Astrocyte (in vitro differentiated cells and primary cell): ENCODE measurements around the gene SAMSN1. TPM values are rescaled to one million over a fixed set of nuclear protein-coding genes. Genes with fewer than 3 reads are reported as not detected.
"Not testable (repeated sequence)": the region's sequence is repeated elsewhere in the genome, so short reads cannot be mapped to it uniquely, and the experiment has no call there.

Experiments
- DNase-seq: peaks from one replicate; pipeline ENCODE4 v3.0.0-alpha.2; 2010; ENCODE audit warnings: low read depth
- FAIRE-seq: peaks from 2 replicates; lab custom pipeline; 2011; peaks lifted over from hg19 to GRCh38; lab: Jason Lieb, UNC
- H2AFZ ChIP-seq: 2 replicates; pipeline ENCODE4 v1.6.0; 2012; ENCODE audit warnings: low read depth, low read length, inconsistent platforms
- H3K27ac ChIP-seq: 2 replicates; pipeline ENCODE4 v1.5.1; 2011; ENCODE audit warnings: low read depth, low read length, inconsistent platforms
- H3K27me3 ChIP-seq: 2 replicates; pipeline ENCODE4 v1.6.0; 2011; ENCODE audit warnings: low read length, inconsistent platforms; ENCODE audit not compliant: insufficient read depth
- H3K36me3 ChIP-seq: 2 replicates; pipeline ENCODE4 v1.5.1; 2011; ENCODE audit warnings: low read length, inconsistent platforms; ENCODE audit not compliant: insufficient read depth
- H3K4me1 ChIP-seq: 2 replicates; pipeline ENCODE4 v1.5.1; 2011; ENCODE audit warnings: low read length, inconsistent platforms; ENCODE audit not compliant: insufficient read depth
- H3K4me2 ChIP-seq: 2 replicates; pipeline ENCODE4 v1.6.0; 2012; ENCODE audit warnings: low read length, inconsistent platforms
- H3K4me3 ChIP-seq: 2 replicates; pipeline ENCODE4 v1.5.1; 2011; ENCODE audit warnings: low read depth, mild to moderate bottlenecking, low read length, inconsistent platforms; ENCODE audit not compliant: insufficient read depth
- H3K79me2 ChIP-seq: 2 replicates; pipeline ENCODE4 v1.6.0; 2012; ENCODE audit warnings: mild to moderate bottlenecking, low read length, inconsistent platforms; ENCODE audit not compliant: insufficient read depth
- H3K9ac ChIP-seq: 2 replicates; pipeline ENCODE4 v1.6.0; 2012; ENCODE audit warnings: mild to moderate bottlenecking, low read length, inconsistent platforms
- H3K9me3 ChIP-seq: 2 replicates; pipeline ENCODE4 v1.5.1; 2012; ENCODE audit warnings: low read depth, mild to moderate bottlenecking, low read length, inconsistent platforms; ENCODE audit not compliant: insufficient read depth
- H4K20me1 ChIP-seq: 2 replicates; pipeline ENCODE4 v1.6.0; 2012; ENCODE audit warnings: low read length, inconsistent platforms; ENCODE audit not compliant: insufficient read depth
- H3K27ac Mint-ChIP-seq: one replicate; pipeline ENCODE4 v1.8.0; 2021; ENCODE audit warnings: mild to moderate bottlenecking, mixed read lengths; ENCODE audit not compliant: unreplicated experiment
- H3K27me3 Mint-ChIP-seq: one replicate; pipeline ENCODE4 v1.8.0; 2021; ENCODE audit warnings: low read depth, mixed read lengths; ENCODE audit not compliant: unreplicated experiment
- H3K36me3 Mint-ChIP-seq: one replicate; pipeline ENCODE4 v1.8.0; 2021; ENCODE audit warnings: low read depth, mixed read lengths; ENCODE audit not compliant: unreplicated experiment
- H3K4me1 Mint-ChIP-seq: one replicate; pipeline ENCODE4 v1.8.0; 2021; ENCODE audit warnings: low read depth, mixed read lengths; ENCODE audit not compliant: unreplicated experiment
- H3K4me3 Mint-ChIP-seq: one replicate; pipeline ENCODE4 v1.8.0; 2021; ENCODE audit warnings: mild to moderate bottlenecking, moderate library complexity, mixed read lengths; ENCODE audit not compliant: unreplicated experiment
- H3K9me3 Mint-ChIP-seq: one replicate; pipeline ENCODE4 v1.8.0; 2021; ENCODE audit warnings: mild to moderate bottlenecking, mixed read lengths; ENCODE audit not compliant: unreplicated experiment
- CTCF ChIP-seq: IDR thresholded peaks from 2 replicates; pipeline ENCODE4 v1.5.1; 2011; ENCODE audit warnings: low read depth, mild to moderate bottlenecking, inconsistent platforms, low read length, moderate library complexity; ENCODE audit not compliant: insufficient read depth
- EZH2 ChIP-seq: IDR thresholded peaks from 2 replicates; pipeline ENCODE4 v1.6.1; 2012; ENCODE audit warnings: mild to moderate bottlenecking, low read length, inconsistent platforms; ENCODE audit not compliant: insufficient read depth
- total RNA-seq: library from RNA; stranded (reverse); gene quantifications from 2 replicates; pipeline ENCODE4 v1.2.1, GENCODE V29; 2021

Gene SAMSN1
- total RNA-seq, 1 donor from 2014 or later: 0.09 TPM

GRCh38 chr21:14548779-14549178 is 2.7 kb upstream of the SAMSN1 start:
- Histone ChIP-seq H3K4me3 (no peak overlapping the region), H3K36me3 (no peaks in the 10 kb centered on the region), H3K4me1 (no peaks in the 10 kb centered on the region), H2AFZ (no peak overlapping the region), H3K27me3 (no peaks in the 10 kb centered on the region), H3K79me2 (no peaks in the 10 kb centered on the region), H3K9ac (no peak overlapping the region), H4K20me1 (no peaks in the 10 kb centered on the region), H3K27ac (no peak overlapping the region), H3K4me2 (no peak overlapping the region), H3K9me3 (no peaks in the 10 kb centered on the region)
- H3K9me3 Mint-ChIP-seq: no peaks in the 10 kb centered on the region
- DNase-seq (no peak), FAIRE-seq (no peak)
- no peaks in the 10 kb centered on the region for H3K4me1 Mint-ChIP-seq
- H3K27ac Mint-ChIP-seq: no peak overlapping the region
- no peaks in the 10 kb centered on the region for H3K36me3 Mint-ChIP-seq
- no peaks in the 10 kb centered on the region for H3K27me3 Mint-ChIP-seq
- TF ChIP-seq EZH2: no peak
- H3K4me3 Mint-ChIP-seq: no peak overlapping the region

- H3K27me3 ChIP-seq: no peaks in the 10 kb centered on the region
- no peaks in the 10 kb centered on the region for H3K9me3 Mint-ChIP-seq
- no peaks in the 10 kb centered on the region for H4K20me1 ChIP-seq
- TF ChIP-seq CTCF: no peak
- no peak for TF ChIP-seq EZH2
- no peak overlapping the region for H3K27ac Mint-ChIP-seq
- no peak overlapping the region for H3K4me2 ChIP-seq
- H3K27me3 Mint-ChIP-seq: no peaks in the 10 kb centered on the region
- no peaks in the 10 kb centered on the region for H3K4me1 Mint-ChIP-seq
- no peak overlapping the region for H3K27ac ChIP-seq
- H3K9me3 ChIP-seq: no peaks in the 10 kb centered on the region
- no peak for FAIRE-seq
- DNase-seq: no peak
- H3K79me2 ChIP-seq: no peaks in the 10 kb centered on the region
- H3K4me1 ChIP-seq: no peaks in the 10 kb centered on the region
- no peaks in the 10 kb centered on the region for H3K36me3 Mint-ChIP-seq
- no peak overlapping the region for H3K4me3 Mint-ChIP-seq
- H3K9ac ChIP-seq: no peak overlapping the region
- no peak overlapping the region for H3K4me3 ChIP-seq
- no peak overlapping the region for H2AFZ ChIP-seq
- no peaks in the 10 kb centered on the region for H3K36me3 ChIP-seq
Measured at GRCh38 chr21:14547834-14548513, 1.9 kb upstream of the SAMSN1 start.

GRCh38 chr21:14546719-14547118 is 604 bp upstream of the SAMSN1 start:
- FAIRE-seq, H3K4me3 Mint-ChIP-seq, H3K4me1 ChIP-seq: not testable (repeated sequence)

More at GRCh38 chr21:14546719-14547118, 604 bp upstream of the SAMSN1 start:
- not testable (repeated sequence) for H3K9ac ChIP-seq, H3K36me3 Mint-ChIP-seq, DNase-seq, H4K20me1 ChIP-seq, H3K4me2 ChIP-seq, H3K9me3 ChIP-seq, H3K27me3 Mint-ChIP-seq, H3K27ac ChIP-seq, H3K79me2 ChIP-seq, H3K9me3 Mint-ChIP-seq, H3K4me3 ChIP-seq, H3K27ac Mint-ChIP-seq, H2AFZ ChIP-seq, H3K4me1 Mint-ChIP-seq, H3K27me3 ChIP-seq, H3K36me3 ChIP-seq
